Measurements from ENCODE around the gene SKA1. TPM values are rescaled to one million over a fixed set of nuclear protein-coding genes. Genes with fewer than 3 reads are reported as not detected.
A peak's percentile ranks its signal among the peaks of the same experiment; 100 is the strongest.

SKA1 gene
- total RNA-seq, 1 experiment from 2014 or later, result 20.6 TPM

DNA sequence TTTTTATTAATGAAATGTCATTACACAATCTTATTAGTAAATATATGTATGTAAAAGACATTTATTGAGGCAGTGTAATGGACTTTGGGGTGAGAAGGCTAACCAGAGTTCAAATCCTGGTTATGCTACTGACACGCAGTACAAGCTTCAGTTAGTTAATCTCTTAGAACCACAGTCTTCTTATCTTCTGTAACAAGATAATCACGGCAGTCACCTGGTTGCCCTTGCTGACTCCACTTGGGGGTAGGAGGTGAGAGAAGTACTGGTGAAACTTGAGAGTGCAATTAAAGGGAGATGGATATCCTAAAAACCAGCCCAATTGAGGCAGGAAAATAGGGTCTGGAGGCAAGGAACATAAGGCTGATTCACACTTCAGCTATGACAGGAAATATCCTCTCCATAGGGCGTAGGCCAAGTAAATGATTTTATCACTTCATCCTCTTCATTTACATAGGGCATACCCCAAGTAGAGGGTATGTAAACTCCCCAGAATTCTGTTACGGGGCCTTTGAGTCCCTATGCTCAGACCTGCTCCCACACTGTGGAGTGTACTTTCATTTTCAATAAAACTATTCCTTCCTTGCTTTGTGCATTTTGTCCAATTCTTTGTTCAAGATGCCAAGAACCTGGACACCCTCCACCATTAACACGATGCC is 21.3 kb downstream of the SKA1 start:
- no peaks in the 10 kb centered on the region for H3K79me1 ChIP-seq (ENCODE audit: insufficient read depth, low read depth, low read length, poor library complexity, severe bottlenecking)
- no peak overlapping the region for H3K23ac ChIP-seq (ENCODE audit: insufficient read length, low read depth, low read length)
- no peaks in the 10 kb centered on the region for H3K23me2 ChIP-seq (ENCODE audit: insufficient read length, low read depth, low read length, poor library complexity, severe bottlenecking)
- no peaks in the 10 kb centered on the region for H3K27me3 ChIP-seq (ENCODE audit: insufficient read depth, low read length)
- no peak overlapping the region for H3K27ac ChIP-seq (ENCODE audit: insufficient read length, low read depth, low read length)
- Mint-ChIP-seq H3K27ac (peak overlapping the region in 2 of 3 experiments; percentile 45 to 81; a peak in 2 of 7 replicates), H3K9me3 (no peaks in the 10 kb centered on the region), H3K4me1 (peaks cover 41% of the 10 kb centered on the region in 2 experiments), H3K27me3 (ENCODE audit: low read depth) (peaks cover 20% of the 10 kb centered on the region), H3K4me3 (no peak overlapping the region), H3K36me3 (ENCODE audit: insufficient read depth in 1 of 3, low read depth in 3 of 3) (peaks cover 17 to 24% (median 22%) of the 10 kb centered on the region in 3 experiments; a peak in 6 of 7 replicates)
- TF ChIP-seq, protein P1, sequence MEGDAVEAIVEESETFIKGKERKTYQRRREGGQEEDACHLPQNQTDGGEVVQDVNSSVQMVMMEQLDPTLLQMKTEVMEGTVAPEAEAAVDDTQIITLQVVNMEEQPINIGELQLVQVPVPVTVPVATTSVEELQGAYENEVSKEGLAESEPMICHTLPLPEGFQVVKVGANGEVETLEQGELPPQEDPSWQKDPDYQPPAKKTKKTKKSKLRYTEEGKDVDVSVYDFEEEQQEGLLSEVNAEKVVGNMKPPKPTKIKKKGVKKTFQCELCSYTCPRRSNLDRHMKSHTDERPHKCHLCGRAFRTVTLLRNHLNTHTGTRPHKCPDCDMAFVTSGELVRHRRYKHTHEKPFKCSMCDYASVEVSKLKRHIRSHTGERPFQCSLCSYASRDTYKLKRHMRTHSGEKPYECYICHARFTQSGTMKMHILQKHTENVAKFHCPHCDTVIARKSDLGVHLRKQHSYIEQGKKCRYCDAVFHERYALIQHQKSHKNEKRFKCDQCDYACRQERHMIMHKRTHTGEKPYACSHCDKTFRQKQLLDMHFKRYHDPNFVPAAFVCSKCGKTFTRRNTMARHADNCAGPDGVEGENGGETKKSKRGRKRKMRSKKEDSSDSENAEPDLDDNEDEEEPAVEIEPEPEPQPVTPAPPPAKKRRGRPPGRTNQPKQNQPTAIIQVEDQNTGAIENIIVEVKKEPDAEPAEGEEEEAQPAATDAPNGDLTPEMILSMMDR (conservative IDR thresholded peaks at IDR 0.05), result no peak
- no peak overlapping the region for H2BK15ac ChIP-seq (ENCODE audit: low read depth, low read length)
- no peaks in the 10 kb centered on the region for H4K20me1 ChIP-seq (ENCODE audit: control insufficient read depth, insufficient read depth, insufficient read length)
- no peak overlapping the region for H3K9ac ChIP-seq (ENCODE audit: extremely low read depth, insufficient read length, low read length)
- H2BK5ac ChIP-seq (ENCODE audit: insufficient read length, low read length), result no peak overlapping the region
- no peak for DNase-seq
- no peak overlapping the region for H2BK12ac ChIP-seq (ENCODE audit: insufficient read length, low read depth, low read length)
- H3K18ac ChIP-seq (ENCODE audit: insufficient read length, low read depth, low read length), result no peak overlapping the region
- H3T11ph ChIP-seq (ENCODE audit: low read length), result no peak overlapping the region
- H2AK5ac ChIP-seq (ENCODE audit: insufficient read length, low read length), result no peak overlapping the region
- peaks cover 4% of the 10 kb centered on the region; the same call in 1 of the 2 replicates for H3K4me1 ChIP-seq (ENCODE audit: insufficient read depth, low read length)
- H3K56ac ChIP-seq (ENCODE audit: insufficient read length, low read depth, low read length), result no peak overlapping the region
- no peaks in the 10 kb centered on the region for H3K79me2 ChIP-seq (ENCODE audit: insufficient read depth, low read length)
- H2BK20ac ChIP-seq (ENCODE audit: low read depth, low read length, poor library complexity, severe bottlenecking), result no peak overlapping the region
- no peak overlapping the region for H3K14ac ChIP-seq (ENCODE audit: insufficient read depth, low read length)
- no peaks in the 10 kb centered on the region for H3K9me3 ChIP-seq (ENCODE audit: control insufficient read depth, low read depth, low read length)
- WGBS (ENCODE audit: extremely low coverage, insufficient read length, low lambda C conversion rate), result no CpG with 5 or more reads among the region's 5 CpGs
- no peak overlapping the region for H4K5ac ChIP-seq (ENCODE audit: insufficient read length, low read depth, low read length)
- no peak overlapping the region for H4K8ac ChIP-seq (replicated peaks; ENCODE audit: insufficient read length, low read depth, low read length)
- no peak overlapping the region for H2BK120ac ChIP-seq (ENCODE audit: low read depth, low read length, poor library complexity, severe bottlenecking)
- no peak overlapping the region for H2AFZ ChIP-seq (ENCODE audit: low read length)
- H4K91ac ChIP-seq (ENCODE audit: insufficient read length, low read depth, low read length), result no peak overlapping the region
- H3K4me2 ChIP-seq (ENCODE audit: insufficient read depth, insufficient read length, low read length), result no peak overlapping the region
- no peak overlapping the region for H3K4ac ChIP-seq (ENCODE audit: low read depth, low read length)
